WTC11 (cell line): ENCODE results near the gene CCNB2. TPM values are rescaled to one million over a fixed set of nuclear protein-coding genes. Genes with fewer than 3 reads are reported as not detected.

Source experiments
- ATAC-seq: fragments of 200-7000 bp; cut with Tn5 transposase; 2 replicates; pipeline ENCODE4 v1.10.0; 2021; ENCODE audit warnings: mild to moderate bottlenecking, moderate library complexity
- CTCF ChIA-PET: fragments of 300-600 bp; sonication (Branson Sonifier 250); formaldehyde crosslinking; loops from one replicate; lab custom pipeline; 2021; ENCODE audit warnings: antibody characterized with exemption; lab: Charles Lee
- POLR2A ChIA-PET: fragments of 350-600 bp; sonication (Branson Sonifier 250); formaldehyde crosslinking; loops from one replicate; lab custom pipeline; 2021; ENCODE audit warnings: antibody characterized with exemption; lab: Charles Lee
- DNase-seq: peaks from one replicate; pipeline ENCODE4 v3.0.0; 2021; ENCODE audit warnings: low spot score
- H3K27ac Mint-ChIP-seq: 2 replicates; pipeline ENCODE4 v1.8.0; 2021; ENCODE audit warnings: mixed read lengths
- H3K27me3 Mint-ChIP-seq: 2 replicates; pipeline ENCODE4 v1.8.0; 2021; ENCODE audit warnings: low read depth, mild to moderate bottlenecking, moderate library complexity, mixed read lengths
- H3K36me3 Mint-ChIP-seq: 2 replicates; pipeline ENCODE4 v1.8.0; 2021; ENCODE audit warnings: mixed read lengths
- H3K4me1 Mint-ChIP-seq: 2 replicates; pipeline ENCODE4 v1.8.0; 2022; ENCODE audit warnings: mixed read lengths
- H3K4me3 Mint-ChIP-seq: 2 replicates; pipeline ENCODE4 v1.8.0; 2021; ENCODE audit warnings: mild to moderate bottlenecking, moderate library complexity, mixed read lengths
- H3K9me3 Mint-ChIP-seq: 2 replicates; pipeline ENCODE4 v1.8.0; 2021; ENCODE audit warnings: mixed read lengths
- ATF3 ChIP-seq: sonication (generic); formaldehyde crosslinking; conservative IDR thresholded peaks from 2 replicates; pipeline ENCODE4 v1.8.1; 2022; ENCODE audit warnings: mild to moderate bottlenecking, missing genetic modification reagents
- CBFB ChIP-seq: sonication (generic); formaldehyde crosslinking; IDR thresholded peaks from 2 replicates; pipeline ENCODE4 v1.8.1; 2022; ENCODE audit warnings: mild to moderate bottlenecking, low read depth, missing genetic modification reagents
- CREB1 ChIP-seq: sonication (generic); formaldehyde crosslinking; IDR thresholded peaks from 2 replicates; pipeline ENCODE4 v1.8.0; 2023; ENCODE audit warnings: mild to moderate bottlenecking, missing genetic modification reagents
- CREM ChIP-seq: sonication (generic); formaldehyde crosslinking; IDR thresholded peaks from 2 replicates; pipeline ENCODE4 v1.8.1; 2022; ENCODE audit warnings: mild to moderate bottlenecking, missing genetic modification reagents, moderate library complexity
- ELF4 ChIP-seq: sonication (generic); formaldehyde crosslinking; IDR thresholded peaks from 2 replicates; pipeline ENCODE4 v1.8.1; 2022; ENCODE audit warnings: low read depth, mild to moderate bottlenecking, moderate library complexity, missing genetic modification reagents
- ERG ChIP-seq: fragments of 250-450 bp; sonication (Bioruptor Pico); IDR thresholded peaks from 2 replicates; pipeline ENCODE4 v1.8.0; 2021; ENCODE audit warnings: mild to moderate bottlenecking
- FOXJ3 ChIP-seq: sonication (generic); formaldehyde crosslinking; IDR thresholded peaks from 2 replicates; pipeline ENCODE4 v1.9.0; 2021; ENCODE audit warnings: missing genetic modification reagents, mild to moderate bottlenecking, borderline replicate concordance
- GABPB1 ChIP-seq: sonication (generic); formaldehyde crosslinking; IDR thresholded peaks from 2 replicates; pipeline ENCODE4 v1.8.1; 2023; ENCODE audit warnings: mild to moderate bottlenecking, missing genetic modification reagents
- MLX ChIP-seq: sonication (generic); formaldehyde crosslinking; IDR thresholded peaks from 2 replicates; pipeline ENCODE4 v1.8.1; 2023; ENCODE audit warnings: mild to moderate bottlenecking, missing genetic modification reagents, moderate library complexity
- NFE2L1 ChIP-seq: sonication (generic); formaldehyde crosslinking; IDR thresholded peaks from 2 replicates; pipeline ENCODE4 v1.8.1; 2023; ENCODE audit warnings: missing genetic modification reagents
- NFYB ChIP-seq: sonication (generic); formaldehyde crosslinking; conservative IDR thresholded peaks from 2 replicates; pipeline ENCODE4 v1.8.0; 2022; ENCODE audit warnings: low read depth, missing genetic modification reagents
- NR3C1 ChIP-seq: sonication (generic); formaldehyde crosslinking; conservative IDR thresholded peaks from 2 replicates; pipeline ENCODE4 v1.8.1; 2023; ENCODE audit warnings: low read depth, mild to moderate bottlenecking, missing genetic modification reagents
- SMAD4 ChIP-seq: sonication (generic); formaldehyde crosslinking; IDR thresholded peaks from 2 replicates; pipeline ENCODE4 v1.8.0; 2022; ENCODE audit warnings: mild to moderate bottlenecking, missing genetic modification reagents
- SOX15 ChIP-seq: fragments of 250-450 bp; sonication (Bioruptor Pico); IDR thresholded peaks from 2 replicates; pipeline ENCODE4 v1.9.0; 2021; ENCODE audit warnings: mild to moderate bottlenecking
- SP1 ChIP-seq: sonication (generic); formaldehyde crosslinking; conservative IDR thresholded peaks from 2 replicates; pipeline ENCODE4 v1.8.1; 2022; ENCODE audit warnings: missing genetic modification reagents
- TEAD1 ChIP-seq: sonication (generic); formaldehyde crosslinking; IDR thresholded peaks from 2 replicates; pipeline ENCODE4 v1.8.0; 2022; ENCODE audit warnings: mild to moderate bottlenecking, missing genetic modification reagents
- TEAD4 ChIP-seq: sonication (generic); formaldehyde crosslinking; IDR thresholded peaks from 2 replicates; pipeline ENCODE4 v1.8.0; 2022; ENCODE audit warnings: mild to moderate bottlenecking, missing genetic modification reagents
- TP53 ChIP-seq: sonication (generic); formaldehyde crosslinking; IDR thresholded peaks from 2 replicates; pipeline ENCODE4 v1.8.1; 2023; ENCODE audit warnings: mild to moderate bottlenecking, missing genetic modification reagents
- ZNF121 ChIP-seq: sonication (generic); formaldehyde crosslinking; IDR thresholded peaks from 2 replicates; pipeline ENCODE4 v1.8.0; 2023; ENCODE audit warnings: missing genetic modification reagents
- ZNF416 ChIP-seq: fragments of 250-450 bp; sonication (Bioruptor Pico); IDR thresholded peaks from 2 replicates; pipeline ENCODE4 v1.9.0; 2021; ENCODE audit warnings: mild to moderate bottlenecking, inconsistent platforms
- ZNF512 ChIP-seq: sonication (generic); formaldehyde crosslinking; IDR thresholded peaks from 2 replicates; pipeline ENCODE4 v1.8.1; 2022; ENCODE audit warnings: missing genetic modification reagents, borderline replicate concordance
- ZNF532 ChIP-seq: fragments of 250-450 bp; sonication (Bioruptor Pico); IDR thresholded peaks from 2 replicates; pipeline ENCODE4 v1.9.0; 2021; ENCODE audit warnings: mild to moderate bottlenecking, borderline replicate concordance
- ZNF671 ChIP-seq: fragments of 250-450 bp; sonication (Bioruptor Pico); IDR thresholded peaks from 2 replicates; pipeline ENCODE4 v1.8.0; 2021; ENCODE audit warnings: mild to moderate bottlenecking
- total RNA-seq: library from RNA; stranded (reverse); gene quantifications from 3 replicates; pipeline ENCODE4 v1.2.3, GENCODE V29; 2021

Gene CCNB2
- total RNA-seq, 1 experiment from 2014 or later = 93.3 TPM

GRCh38 chr15:59153466-59153865 lies 48.5 kb downstream of the CCNB2 start (continued):
- TF ChIP-seq ZNF532 (CRISPR knock-in tag) = no peak
- TF ChIP-seq ELF4 (CRISPR knock-in tag) = no peak
- TF ChIP-seq TEAD4 (CRISPR knock-in tag) = no peak
- no peak for TF ChIP-seq ATF3 (CRISPR knock-in tag)
- no peak for TF ChIP-seq NR3C1 (CRISPR knock-in tag)
- TF ChIP-seq NFE2L1 (CRISPR knock-in tag) = no peak
- TF ChIP-seq TP53 = no peak
- TF ChIP-seq SP1 = no peak
- TF ChIP-seq GABPB1 = no peak

GRCh38 chr15:59154243-59154642 lies 49.3 kb downstream of the CCNB2 start:
- ChIA-PET POLR2A (no interaction called here), CTCF (no interaction called here)
- H3K36me3 Mint-ChIP-seq = peaks cover 65% of the 10 kb centered on the region
- TF ChIP-seq CREB1 (CRISPR knock-in tag) (no peak), ZNF512 (CRISPR knock-in tag) (no peak), GABPB1 (no peak), SOX15 (CRISPR knock-in tag) (no peak), MLX (CRISPR knock-in tag) (no peak), NR3C1 (CRISPR knock-in tag) (no peak), ZNF671 (CRISPR knock-in tag) (no peak), TEAD1 (no peak), TEAD4 (CRISPR knock-in tag) (no peak), ERG (no peak), FOXJ3 (no peak), SMAD4 (CRISPR knock-in tag) (no peak), ZNF416 (CRISPR knock-in tag) (no peak), CBFB (no peak), ZNF121 (CRISPR knock-in tag) (no peak), NFYB (CRISPR knock-in tag) (no peak), CREM (CRISPR knock-in tag) (no peak)
- DNase-seq = no peak
- no peak overlapping the region for H3K4me3 Mint-ChIP-seq
- H3K27me3 Mint-ChIP-seq = no peaks in the 10 kb centered on the region
- ATAC-seq = no peak
- H3K27ac Mint-ChIP-seq = no peak overlapping the region
- H3K9me3 Mint-ChIP-seq = no peaks in the 10 kb centered on the region
- peaks cover 4% of the 10 kb centered on the region for H3K4me1 Mint-ChIP-seq
